Liver (tissue), 9 donors: Measurements from ENCODE around the gene RAI2. TPM values are rescaled to one million over a fixed set of nuclear protein-coding genes. Genes with fewer than 3 reads are reported as not detected.

Source experiments
- DNase-seq: peaks from one replicate; pipeline ENCODE4 v3.0.0-alpha.2; 2017; ENCODE audit warnings: low spot score
- H3K27ac ChIP-seq, 2 donors: one replicate each; pipeline ENCODE4 v1.7.0; 2013; ENCODE audit warnings: inconsistent platforms in 2 of 2, low read length in 2 of 2, control low read depth in 1 of 2, low read depth in 1 of 2, mild to moderate bottlenecking in 1 of 2
- H3K27me3 ChIP-seq, 4 donors: one replicate each; pipeline versions ENCODE4 v1.6.1 to v1.7.0; 2013; ENCODE audit warnings: low read length in 3 of 4, inconsistent platforms in 1 of 4, mild to moderate bottlenecking in 1 of 4, moderate library complexity in 1 of 4; ENCODE audit not compliant: control insufficient read depth in 4 of 4, insufficient read depth in 4 of 4
- H3K36me3 ChIP-seq, 4 donors: one replicate each; pipeline versions ENCODE4 v1.6.1 to v1.7.0; 2013; ENCODE audit warnings: low read length in 3 of 4, mild to moderate bottlenecking in 3 of 4, low read depth in 1 of 4, moderate library complexity in 1 of 4; ENCODE audit not compliant: control insufficient read depth in 4 of 4, insufficient read depth in 3 of 4
- H3K4me1 ChIP-seq, 4 donors: one replicate each; pipeline versions ENCODE4 v1.6.1 to v1.7.0; 2013; ENCODE audit warnings: low read length in 3 of 4, mild to moderate bottlenecking in 3 of 4, moderate library complexity in 1 of 4; ENCODE audit not compliant: control insufficient read depth in 4 of 4, insufficient read depth in 4 of 4
- H3K4me3 ChIP-seq, 3 donors: one replicate each; pipeline versions ENCODE4 v1.6.1 to v1.7.0; 2013; ENCODE audit warnings: low read length in 3 of 3, control low read depth in 1 of 3, low read depth in 1 of 3, mild to moderate bottlenecking in 1 of 3
- H3K9ac ChIP-seq, 2 donors: one replicate each; pipeline ENCODE4 v1.7.0; 2013; ENCODE audit warnings: low read length in 2 of 2, mild to moderate bottlenecking in 2 of 2, moderate library complexity in 2 of 2, control low read depth in 1 of 2, low read depth in 1 of 2
- H3K9me3 ChIP-seq, 4 donors: one replicate each; pipeline versions ENCODE4 v1.6.1 to v1.7.0; 2013; ENCODE audit warnings: low read length in 3 of 4; ENCODE audit not compliant: control insufficient read depth in 4 of 4
- FOXA1 ChIP-seq: IDR thresholded peaks from 2 replicates; pipeline ENCODE4 v1.6.1; 2016; ENCODE audit warnings: antibody characterized with exemption
- FOXA2 ChIP-seq: IDR thresholded peaks from 2 replicates; pipeline ENCODE4 v1.6.1; 2016; ENCODE audit warnings: antibody characterized with exemption
- GABPA ChIP-seq, 2 donors: IDR thresholded peaks in 1 of 2; conservative IDR thresholded peaks in 1 of 2; 2 replicates each; pipeline ENCODE4 v1.6.1; 2016; ENCODE audit warnings: antibody characterized with exemption in 2 of 2, mild to moderate bottlenecking in 1 of 2, moderate library complexity in 1 of 2
- HNF4A ChIP-seq, 2 donors: conservative IDR thresholded peaks; 2 replicates each; pipeline ENCODE4 v1.6.1; 2016; ENCODE audit warnings: antibody characterized with exemption in 2 of 2, mild to moderate bottlenecking in 2 of 2
- HNF4G ChIP-seq: IDR thresholded peaks from 2 replicates; pipeline ENCODE4 v1.6.1; 2016; ENCODE audit warnings: antibody characterized with exemption
- JUND ChIP-seq, 2 donors: IDR thresholded peaks; 2 replicates each; pipeline ENCODE4 v1.6.1; 2016; ENCODE audit warnings: antibody characterized with exemption in 2 of 2
- RAD21 ChIP-seq, 2 donors: IDR thresholded peaks; 2 replicates each; pipeline ENCODE4 v1.6.1; 2016; ENCODE audit warnings: antibody characterized with exemption in 2 of 2, mild to moderate bottlenecking in 2 of 2
- RXRA ChIP-seq, 2 donors: IDR thresholded peaks; 2 replicates each; pipeline ENCODE4 v1.6.1; 2017 to 2018; ENCODE audit warnings: antibody characterized with exemption in 2 of 2, mild to moderate bottlenecking in 1 of 2
- SP1 ChIP-seq: IDR thresholded peaks from 2 replicates; pipeline ENCODE4 v1.6.1; 2018; ENCODE audit warnings: antibody characterized with exemption, mild to moderate bottlenecking
- TAF1 ChIP-seq: conservative IDR thresholded peaks from 2 replicates; pipeline ENCODE4 v1.6.1; 2016; ENCODE audit warnings: antibody characterized with exemption, mild to moderate bottlenecking
- YY1 ChIP-seq: IDR thresholded peaks from 2 replicates; pipeline ENCODE4 v1.6.1; 2016; ENCODE audit warnings: antibody characterized with exemption, mild to moderate bottlenecking
- WGBS: extraction: QIAGEN DNeasy Blood & Tissue Kit; methylation state at CpG from one replicate; pipeline ENCODE4 v1.1.7; 2013; 5-methylcytosine and 5-hydroxymethylcytosine counted together
- polyA plus RNA-seq, 2 donors: library from polyadenylated mRNA; stranded (reverse) in 1 of 2; unstranded in 1 of 2; fragments of 200-250 nt in 1 of 2; fragments of >200 nt in 1 of 2; fragmentation: Nextera tagmentation in 1 of 2; extraction: Ambion mirVana in 1 of 2; gene quantifications; one replicate each; pipeline versions ENCODE4 v1.2.1 to v1.2.3, GENCODE V29; 2013 to 2015
- total RNA-seq, 2 donors: library from RNA; depleted of rRNA; stranded (reverse); fragments of >200 nt; gene quantifications; one replicate each; pipeline ENCODE4 v1.2.3, GENCODE V29; 2014
- TF ChIP-seq, protein P1 (sequence below): IDR thresholded peaks from 2 replicates; pipeline ENCODE4 v1.6.1; 2016; ENCODE audit warnings: antibody characterized with exemption
- TF ChIP-seq, protein P2 (sequence below): IDR thresholded peaks from 2 replicates; pipeline ENCODE4 v1.6.1; 2016; ENCODE audit warnings: antibody characterized with exemption, mild to moderate bottlenecking
- TF ChIP-seq, protein P3 (sequence below): fragments of 150-350 bp; IDR thresholded peaks from 2 replicates; pipeline ENCODE4 v1.5.1; 2017; ENCODE audit warnings: improper control_type of control experiment, low read depth, low read length; ENCODE audit not compliant: missing input control
- TF ChIP-seq, protein P4 (sequence below): IDR thresholded peaks from 2 replicates; pipeline ENCODE4 v1.6.1; 2016; ENCODE audit warnings: antibody characterized with exemption
- TF ChIP-seq, protein P5 (sequence below): IDR thresholded peaks from 2 replicates; pipeline ENCODE4 v1.6.1; 2016; ENCODE audit warnings: antibody characterized with exemption
- donor health status: healthy.
- donor health status: healthy.
- donor health status: healthy.
- donor health status: healthy.
- donor health status: healthy.

The RAI2 gene
- total and polyA plus RNA-seq, 4 donors = 0.14 to 1.8 (median 0.97) TPM

DNA sequence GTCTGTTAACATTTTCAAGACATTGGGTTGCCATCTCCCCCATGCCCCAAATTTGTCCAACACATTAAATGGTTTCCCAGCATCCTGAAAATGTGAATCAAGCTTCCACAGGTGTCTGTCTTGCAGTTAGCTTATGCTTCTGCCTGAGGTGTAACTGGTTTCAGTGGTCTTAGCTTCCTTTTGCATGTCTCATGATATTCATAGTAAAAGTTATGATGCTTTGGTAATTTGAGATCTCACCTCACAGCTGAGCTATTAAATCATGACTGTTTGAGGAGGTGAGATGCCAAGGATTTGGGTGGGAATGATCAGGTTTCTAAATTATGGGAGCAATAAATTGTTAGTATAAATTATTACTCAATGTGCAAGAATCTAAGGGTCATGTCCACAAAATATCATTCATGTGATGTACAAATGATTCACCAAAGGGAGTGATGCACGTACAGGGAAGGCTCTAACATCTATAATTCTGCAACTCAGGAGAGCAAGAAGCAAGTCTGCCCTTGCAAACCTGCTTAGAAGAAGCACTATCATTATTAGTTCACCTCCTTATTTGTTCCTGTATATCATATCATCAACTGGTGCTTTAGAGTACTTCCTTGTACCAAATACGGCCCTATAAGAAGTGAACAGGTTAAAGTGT is 17.1 kb upstream of the RAI2 start:
- Histone ChIP-seq H3K27ac (no peak overlapping the region), H3K9ac (no peak overlapping the region), H3K4me1 (no peaks in the 10 kb centered on the region), H3K27me3 (peaks cover 0 to 6% (median 0%) of the 10 kb centered on the region in 4 donors), H3K9me3 (no peaks in the 10 kb centered on the region), H3K36me3 (no peaks in the 10 kb centered on the region), H3K4me3 (no peak overlapping the region)
- 70% methylated on average over 2 of the region's 2 CpGs for WGBS
- no peak for DNase-seq
- TF ChIP-seq GABPA (IDR thresholded peaks at IDR 0.05 in 1 of 2, conservative IDR thresholded peaks at IDR 0.05 in 1 of 2) (no peak), YY1 (no peak), HNF4A (conservative IDR thresholded peaks at IDR 0.05) (no peak), JUND (IDR thresholded peaks at IDR 0.05) (no peak), TAF1 (no peak), RAD21 (IDR thresholded peaks at IDR 0.05) (no peak), RXRA (IDR thresholded peaks at IDR 0.05) (no peak), SP1 (no peak), FOXA2 (no peak), HNF4G (no peak), FOXA1 (no peak)
- TF ChIP-seq, protein P1, sequence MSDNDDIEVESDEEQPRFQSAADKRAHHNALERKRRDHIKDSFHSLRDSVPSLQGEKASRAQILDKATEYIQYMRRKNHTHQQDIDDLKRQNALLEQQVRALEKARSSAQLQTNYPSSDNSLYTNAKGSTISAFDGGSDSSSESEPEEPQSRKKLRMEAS = no peak
- TF ChIP-seq, protein P2, sequence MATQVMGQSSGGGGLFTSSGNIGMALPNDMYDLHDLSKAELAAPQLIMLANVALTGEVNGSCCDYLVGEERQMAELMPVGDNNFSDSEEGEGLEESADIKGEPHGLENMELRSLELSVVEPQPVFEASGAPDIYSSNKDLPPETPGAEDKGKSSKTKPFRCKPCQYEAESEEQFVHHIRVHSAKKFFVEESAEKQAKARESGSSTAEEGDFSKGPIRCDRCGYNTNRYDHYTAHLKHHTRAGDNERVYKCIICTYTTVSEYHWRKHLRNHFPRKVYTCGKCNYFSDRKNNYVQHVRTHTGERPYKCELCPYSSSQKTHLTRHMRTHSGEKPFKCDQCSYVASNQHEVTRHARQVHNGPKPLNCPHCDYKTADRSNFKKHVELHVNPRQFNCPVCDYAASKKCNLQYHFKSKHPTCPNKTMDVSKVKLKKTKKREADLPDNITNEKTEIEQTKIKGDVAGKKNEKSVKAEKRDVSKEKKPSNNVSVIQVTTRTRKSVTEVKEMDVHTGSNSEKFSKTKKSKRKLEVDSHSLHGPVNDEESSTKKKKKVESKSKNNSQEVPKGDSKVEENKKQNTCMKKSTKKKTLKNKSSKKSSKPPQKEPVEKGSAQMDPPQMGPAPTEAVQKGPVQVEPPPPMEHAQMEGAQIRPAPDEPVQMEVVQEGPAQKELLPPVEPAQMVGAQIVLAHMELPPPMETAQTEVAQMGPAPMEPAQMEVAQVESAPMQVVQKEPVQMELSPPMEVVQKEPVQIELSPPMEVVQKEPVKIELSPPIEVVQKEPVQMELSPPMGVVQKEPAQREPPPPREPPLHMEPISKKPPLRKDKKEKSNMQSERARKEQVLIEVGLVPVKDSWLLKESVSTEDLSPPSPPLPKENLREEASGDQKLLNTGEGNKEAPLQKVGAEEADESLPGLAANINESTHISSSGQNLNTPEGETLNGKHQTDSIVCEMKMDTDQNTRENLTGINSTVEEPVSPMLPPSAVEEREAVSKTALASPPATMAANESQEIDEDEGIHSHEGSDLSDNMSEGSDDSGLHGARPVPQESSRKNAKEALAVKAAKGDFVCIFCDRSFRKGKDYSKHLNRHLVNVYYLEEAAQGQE = no peak
- TF ChIP-seq, protein P3, sequence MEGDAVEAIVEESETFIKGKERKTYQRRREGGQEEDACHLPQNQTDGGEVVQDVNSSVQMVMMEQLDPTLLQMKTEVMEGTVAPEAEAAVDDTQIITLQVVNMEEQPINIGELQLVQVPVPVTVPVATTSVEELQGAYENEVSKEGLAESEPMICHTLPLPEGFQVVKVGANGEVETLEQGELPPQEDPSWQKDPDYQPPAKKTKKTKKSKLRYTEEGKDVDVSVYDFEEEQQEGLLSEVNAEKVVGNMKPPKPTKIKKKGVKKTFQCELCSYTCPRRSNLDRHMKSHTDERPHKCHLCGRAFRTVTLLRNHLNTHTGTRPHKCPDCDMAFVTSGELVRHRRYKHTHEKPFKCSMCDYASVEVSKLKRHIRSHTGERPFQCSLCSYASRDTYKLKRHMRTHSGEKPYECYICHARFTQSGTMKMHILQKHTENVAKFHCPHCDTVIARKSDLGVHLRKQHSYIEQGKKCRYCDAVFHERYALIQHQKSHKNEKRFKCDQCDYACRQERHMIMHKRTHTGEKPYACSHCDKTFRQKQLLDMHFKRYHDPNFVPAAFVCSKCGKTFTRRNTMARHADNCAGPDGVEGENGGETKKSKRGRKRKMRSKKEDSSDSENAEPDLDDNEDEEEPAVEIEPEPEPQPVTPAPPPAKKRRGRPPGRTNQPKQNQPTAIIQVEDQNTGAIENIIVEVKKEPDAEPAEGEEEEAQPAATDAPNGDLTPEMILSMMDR = no peak
- TF ChIP-seq, protein P4, sequence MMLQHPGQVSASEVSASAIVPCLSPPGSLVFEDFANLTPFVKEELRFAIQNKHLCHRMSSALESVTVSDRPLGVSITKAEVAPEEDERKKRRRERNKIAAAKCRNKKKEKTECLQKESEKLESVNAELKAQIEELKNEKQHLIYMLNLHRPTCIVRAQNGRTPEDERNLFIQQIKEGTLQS = no peak
- TF ChIP-seq, protein P5, sequence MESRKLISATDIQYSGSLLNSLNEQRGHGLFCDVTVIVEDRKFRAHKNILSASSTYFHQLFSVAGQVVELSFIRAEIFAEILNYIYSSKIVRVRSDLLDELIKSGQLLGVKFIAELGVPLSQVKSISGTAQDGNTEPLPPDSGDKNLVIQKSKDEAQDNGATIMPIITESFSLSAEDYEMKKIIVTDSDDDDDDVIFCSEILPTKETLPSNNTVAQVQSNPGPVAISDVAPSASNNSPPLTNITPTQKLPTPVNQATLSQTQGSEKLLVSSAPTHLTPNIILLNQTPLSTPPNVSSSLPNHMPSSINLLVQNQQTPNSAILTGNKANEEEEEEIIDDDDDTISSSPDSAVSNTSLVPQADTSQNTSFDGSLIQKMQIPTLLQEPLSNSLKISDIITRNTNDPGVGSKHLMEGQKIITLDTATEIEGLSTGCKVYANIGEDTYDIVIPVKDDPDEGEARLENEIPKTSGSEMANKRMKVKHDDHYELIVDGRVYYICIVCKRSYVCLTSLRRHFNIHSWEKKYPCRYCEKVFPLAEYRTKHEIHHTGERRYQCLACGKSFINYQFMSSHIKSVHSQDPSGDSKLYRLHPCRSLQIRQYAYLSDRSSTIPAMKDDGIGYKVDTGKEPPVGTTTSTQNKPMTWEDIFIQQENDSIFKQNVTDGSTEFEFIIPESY = no peak
